Lower leg skin (tissue), 4 donors: ENCODE results near the gene SYT2. TPM values are rescaled to one million over a fixed set of nuclear protein-coding genes. Genes with fewer than 3 reads are reported as not detected.

Source experiments
- DNase-seq, 2 donors: peaks; one replicate each; pipeline ENCODE4 v3.0.0-alpha.2; 2019; ENCODE audit warnings: low spot score in 2 of 2
- H3K4me3 ChIP-seq: fragments of 200-600 bp; sonication (generic); 2 replicates; pipeline ENCODE4 v1.5.1; 2017; ENCODE audit warnings: mild to moderate bottlenecking, low read depth; ENCODE audit not compliant: poor library complexity, severe bottlenecking
- CTCF ChIP-seq, 3 donors: fragments of 450-650 bp; IDR thresholded peaks; one replicate each; pipeline ENCODE4 v1.5.1; 2016; ENCODE audit warnings: antibody characterized with exemption in 3 of 3, mild to moderate bottlenecking in 3 of 3, moderate library complexity in 2 of 3
- POLR2A ChIP-seq, 2 donors: fragments of 450-650 bp; IDR thresholded peaks; one replicate each; pipeline ENCODE4 v1.6.1; 2016 to 2017; ENCODE audit warnings: antibody characterized with exemption in 2 of 2, mild to moderate bottlenecking in 1 of 2, moderate library complexity in 1 of 2
- WGBS, 2 donors: methylation state at CpG; one replicate each; pipeline ENCODE4 v1.1.5; 2018; 5-methylcytosine and 5-hydroxymethylcytosine counted together
- intact Hi-C: fragments of 100-400 bp; cut with DNase I; formaldehyde crosslinking; loops from one replicate; pipeline ENCODE4 v1.15.0; 2023; ENCODE audit warnings: low total_unique reads
- total RNA-seq, 4 donors: library from RNA; depleted of rRNA; stranded (reverse); fragments of >200 nt; gene quantifications; one replicate each; pipeline ENCODE4 v1.1.0, GENCODE V29; 2016

The SYT2 gene
- total RNA-seq, 4 donors from 2014 or later: not detected

- no peak for TF ChIP-seq POLR2A (IDR thresholded peaks at IDR 0.05)
- no peak for TF ChIP-seq CTCF (IDR thresholded peaks at IDR 0.05)
- peak in 1 of 2 donors; percentile 36 for DNase-seq
- WGBS, 2 donors: 36 to 38% methylated on average over 3 of the region's 3 CpGs
- intact Hi-C loops: no loop called here
- H3K4me3 ChIP-seq: no peak overlapping the region
Observed at GRCh38 chr1:202692959-202693555, 17.2 kb downstream of the SYT2 start.

DNA sequence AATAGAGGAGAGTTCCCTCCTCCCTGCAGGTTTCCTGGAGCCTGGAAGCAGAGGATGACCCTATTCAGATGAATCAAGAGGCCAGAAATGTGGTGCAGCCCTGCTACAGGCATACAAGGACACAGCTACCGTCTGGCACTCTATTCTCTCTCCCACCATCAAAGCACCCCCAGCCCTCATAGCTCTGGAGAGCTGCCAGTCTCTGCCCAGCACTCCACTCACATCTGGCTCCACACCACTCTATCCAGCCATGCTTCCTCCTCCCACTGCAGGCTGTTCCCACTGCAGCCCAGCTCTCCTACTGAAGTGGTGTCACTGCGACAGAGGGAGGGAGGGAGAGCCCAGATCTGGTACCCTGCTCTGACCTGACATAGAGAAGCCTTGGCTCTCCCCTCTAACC is 18.4 kb downstream of the SYT2 start:
- H3K4me3 ChIP-seq: no peak overlapping the region
- no peak for DNase-seq
- intact Hi-C loops: no loop called here

GRCh38 chr1:202689493-202690342 is 20.5 kb downstream of the SYT2 start:
- intact Hi-C loops: no loop called here
- 71 to 75% methylated on average over 9 of the region's 9 CpGs for WGBS, 2 donors

More for the DNA sequence above, 18.4 kb downstream of the SYT2 start:
- 49 to 70% methylated on average over 2 of the region's 2 CpGs for WGBS, 2 donors
- TF ChIP-seq CTCF (IDR thresholded peaks at IDR 0.05) (no peak), POLR2A (IDR thresholded peaks at IDR 0.05) (no peak)

GRCh38 chr1:202689082-202689481 is 21.2 kb downstream of the SYT2 start:
- no peak for DNase-seq
- intact Hi-C loops: no loop called here
- TF ChIP-seq CTCF (IDR thresholded peaks at IDR 0.05): no peak
- no peak for TF ChIP-seq POLR2A (IDR thresholded peaks at IDR 0.05)
- H3K4me3 ChIP-seq: no peak overlapping the region
- WGBS, 2 donors: 64 to 65% methylated on average over 2 to 3 of the region's 3 CpGs

More at GRCh38 chr1:202689493-202690342, 20.5 kb downstream of the SYT2 start:
- no peak overlapping the region for H3K4me3 ChIP-seq
- no peak for DNase-seq
- TF ChIP-seq CTCF (IDR thresholded peaks at IDR 0.05) (no peak), POLR2A (IDR thresholded peaks at IDR 0.05) (no peak)

DNA sequence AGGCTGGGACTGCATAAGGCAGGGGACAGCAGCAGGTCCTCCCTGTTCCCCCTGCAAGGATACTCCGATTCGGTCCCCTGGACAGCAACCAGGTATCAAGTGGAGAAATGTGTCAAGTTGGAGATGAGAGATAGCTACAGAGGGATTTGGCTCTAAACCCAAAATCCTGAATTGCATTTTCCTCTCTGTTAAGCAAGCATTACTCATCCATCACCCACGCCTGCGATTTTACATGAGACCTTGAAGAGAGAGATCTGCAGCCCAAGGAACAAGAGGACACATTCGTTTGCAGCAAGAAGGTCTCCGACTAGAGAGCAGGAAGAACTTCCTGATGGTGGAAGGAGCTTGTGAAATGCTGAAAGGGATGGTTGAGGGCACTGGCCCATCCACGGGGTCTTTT is 21.9 kb downstream of the SYT2 start:
- TF ChIP-seq POLR2A (IDR thresholded peaks at IDR 0.05): no peak
- no peak for TF ChIP-seq CTCF (IDR thresholded peaks at IDR 0.05)
- no peak overlapping the region for H3K4me3 ChIP-seq
- intact Hi-C loops: no loop called here
- DNase-seq: no peak
- 66 to 74% methylated on average over 7 of the region's 7 CpGs for WGBS, 2 donors
